Measurements from ENCODE around the gene ESRRB.

The ESRRB gene

DNA sequence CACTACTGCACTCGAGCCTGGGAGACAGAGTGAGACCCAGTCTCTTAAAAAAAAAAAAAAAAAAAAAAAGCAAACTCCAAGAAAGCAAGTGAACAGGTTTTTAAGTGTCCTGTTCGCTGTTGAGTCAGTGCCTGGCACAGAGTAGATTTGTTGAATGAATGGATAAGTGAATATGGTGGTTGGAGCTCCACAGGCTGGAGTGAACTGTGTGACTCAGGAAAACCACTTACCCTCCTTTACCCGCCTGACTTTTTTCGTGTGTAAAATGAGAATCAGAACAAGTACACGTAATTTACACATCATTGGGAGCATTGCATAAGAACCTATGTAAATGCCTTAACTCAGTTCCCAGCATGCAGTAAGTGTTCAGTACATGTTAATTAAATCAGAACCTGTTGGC lies 24.0 kb upstream of the ESRRB start:
- no peak for DNase-seq

DNA sequence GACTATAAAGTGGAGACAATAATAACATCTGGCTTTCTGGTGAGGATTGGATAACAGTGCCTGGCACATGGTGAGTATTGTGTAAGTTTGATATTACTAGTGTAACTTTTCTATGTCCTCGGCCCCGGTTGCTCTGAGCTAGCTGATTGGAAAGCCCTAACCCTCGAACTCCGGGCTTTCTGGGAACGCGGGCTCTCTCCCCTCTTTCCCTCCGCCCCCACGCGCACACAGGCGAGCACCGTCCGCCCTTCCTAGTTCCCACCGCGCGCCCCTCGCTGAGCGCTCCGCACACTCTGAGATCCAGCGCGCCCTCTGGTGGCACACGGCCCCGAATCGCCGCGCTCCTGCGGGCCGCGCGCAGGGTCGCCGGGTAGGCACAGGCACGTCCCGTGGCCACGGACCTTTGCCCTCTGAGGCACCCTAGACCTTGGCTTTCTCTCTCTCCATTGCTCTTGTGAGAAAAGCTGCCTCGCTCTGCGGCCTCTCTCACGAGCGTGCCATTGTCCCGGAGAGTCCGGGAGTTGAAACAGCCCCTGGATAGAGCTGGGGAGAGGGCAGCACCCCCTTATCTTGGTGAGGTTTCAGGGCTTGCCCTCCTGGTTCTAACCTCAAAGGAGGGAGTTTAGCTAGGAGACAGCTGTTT lies 23.2 kb upstream of the ESRRB start:
- DNase-seq, result peak in 32 of 58 donors; percentile 1 to 49 (median 12)

- no peak for DNase-seq
Observed at GRCh38 chr14:76354310-76354709, 21.6 kb upstream of the ESRRB start.

DNA sequence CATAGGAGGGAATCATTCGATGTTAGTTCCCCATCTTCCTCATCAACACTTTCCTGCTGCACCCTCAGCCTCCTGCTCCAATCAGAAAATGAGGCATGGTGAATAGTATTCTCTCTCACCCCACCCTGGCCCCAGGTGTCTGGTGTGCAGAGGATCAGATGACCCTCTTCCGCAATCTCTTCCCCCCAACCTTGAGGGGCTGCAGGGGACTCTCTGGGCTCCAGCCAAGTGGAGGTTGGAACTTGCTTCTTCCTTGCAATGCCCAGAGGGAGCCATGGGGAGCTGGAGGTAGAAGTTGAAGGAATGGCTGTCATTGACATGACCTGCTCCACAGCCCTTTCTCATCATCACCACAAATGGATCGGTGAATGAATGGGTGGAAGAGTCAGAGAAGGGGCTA lies 20.2 kb upstream of the ESRRB start:
- no peak for DNase-seq

DNA sequence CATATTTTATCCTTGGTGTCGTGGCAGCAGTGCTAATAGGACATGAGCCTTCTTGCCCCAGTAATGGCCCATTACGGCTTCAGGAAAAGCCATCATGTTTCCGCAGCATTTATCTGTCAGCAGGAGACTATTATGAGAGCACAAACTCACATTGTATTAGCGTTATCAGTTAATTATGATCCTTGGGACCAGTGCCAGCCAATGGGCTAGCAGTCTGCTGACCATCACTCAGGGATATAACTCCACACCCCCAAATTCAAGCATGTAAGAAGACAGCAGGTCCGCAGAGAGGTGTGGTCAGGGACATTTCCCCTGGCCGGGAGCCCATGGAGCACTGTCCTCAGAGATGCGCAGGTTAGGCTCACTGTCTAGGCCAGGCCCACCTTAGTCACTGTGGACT lies 4.9 kb upstream of the ESRRB start:
- no peak for DNase-seq

DNA sequence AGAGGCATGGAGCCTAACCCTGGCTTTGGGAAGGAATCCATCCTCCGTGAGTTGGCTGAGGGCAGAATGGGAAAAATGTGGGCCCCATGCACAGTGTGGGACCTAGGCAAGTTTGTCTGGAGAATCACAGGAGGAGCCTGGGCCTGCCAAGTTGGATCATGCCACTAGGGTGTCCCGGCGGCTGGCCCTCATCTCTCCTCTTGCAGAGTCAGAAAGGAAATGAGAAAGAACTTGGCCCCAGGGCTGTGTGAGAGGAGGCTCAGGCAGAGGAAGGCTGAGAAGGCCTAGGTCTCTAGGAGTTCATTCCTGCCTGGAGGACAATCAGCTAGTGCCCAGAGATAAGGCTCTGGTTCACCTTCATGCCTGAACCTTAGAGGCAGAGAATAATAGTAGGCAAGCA lies 2.5 kb upstream of the ESRRB start:
- no peak for DNase-seq

GRCh38 chr14:76375484-76375883 lies 453 bp upstream of the ESRRB start:
- peak in 1 of 58 donors; percentile 17 for DNase-seq

- no peak for DNase-seq
Observed at GRCh38 chr14:76376409-76376877, 506 bp downstream of the ESRRB start.

DNA sequence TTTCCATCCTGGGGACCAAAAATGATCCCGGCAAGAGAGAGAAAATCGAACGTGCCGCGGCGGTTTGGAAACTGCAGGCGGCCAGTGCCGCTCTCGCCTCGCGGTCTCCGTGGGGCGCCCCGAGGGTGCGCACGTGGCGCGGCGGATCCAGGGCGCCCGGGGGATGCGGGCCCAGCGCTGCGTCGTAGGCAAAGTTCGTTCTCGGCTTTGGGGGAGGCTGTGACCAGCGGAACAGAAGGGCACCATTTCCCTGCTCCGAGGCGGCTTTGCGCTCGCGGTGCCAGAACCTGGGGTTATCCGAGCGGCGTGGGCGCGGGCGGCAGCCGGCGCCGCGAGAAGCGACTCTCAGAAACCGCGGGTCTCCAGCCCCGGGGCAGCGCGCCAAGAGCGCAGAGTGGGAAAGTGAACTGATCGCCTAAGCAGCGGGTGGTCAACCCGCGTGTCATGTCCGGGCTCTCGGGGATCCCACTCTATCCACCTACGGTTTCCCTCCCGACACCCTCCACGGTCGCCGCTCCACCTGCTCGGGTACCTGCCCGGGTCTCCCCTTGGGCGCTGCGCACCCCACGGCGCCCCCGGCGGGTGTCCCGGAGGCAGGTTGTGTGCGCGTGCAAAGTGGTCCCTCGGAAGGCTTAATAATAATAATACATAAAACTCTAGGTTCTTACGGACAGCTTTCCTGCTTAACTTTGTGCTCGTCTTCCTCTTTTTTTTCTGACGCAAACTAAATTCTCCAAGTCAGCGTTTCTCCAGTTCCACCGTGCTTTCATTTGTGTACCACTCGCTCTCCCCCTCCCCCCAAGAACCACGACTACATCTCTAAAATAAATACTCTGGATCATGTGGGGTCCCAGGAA lies 1.2 kb downstream of the ESRRB start:
- no peak for DNase-seq

GRCh38 chr14:76377735-76378074 lies 1.8 kb downstream of the ESRRB start:
- DNase-seq, result no peak

DNA sequence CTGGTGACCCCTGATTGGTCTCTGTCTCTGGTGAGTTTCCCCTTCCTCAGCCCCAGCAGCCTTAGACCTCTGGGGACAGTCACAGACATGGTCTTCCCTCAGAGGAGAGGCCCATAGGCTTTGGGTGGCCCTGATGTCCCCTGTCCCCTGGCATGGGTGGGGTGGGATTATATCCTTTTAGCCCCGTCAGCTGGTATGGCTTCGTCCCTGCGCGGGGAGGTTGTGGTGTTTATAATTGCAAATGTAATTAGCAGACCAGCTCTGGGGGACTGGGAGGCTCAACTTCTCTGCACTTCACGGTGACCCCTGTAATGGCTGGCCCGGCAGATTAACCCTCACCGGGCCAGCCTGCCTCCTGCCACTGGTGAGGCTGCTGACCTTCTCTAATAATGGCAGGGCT lies 5.1 kb downstream of the ESRRB start:
- no peak for DNase-seq

- DNase-seq, result no peak
Observed at GRCh38 chr14:76381817-76382494, 6.0 kb downstream of the ESRRB start.

- no peak for DNase-seq
Observed at GRCh38 chr14:76382495-76382832, 6.5 kb downstream of the ESRRB start.

GRCh38 chr14:76385435-76385834 lies 9.5 kb downstream of the ESRRB start:
- DNase-seq, result no peak

GRCh38 chr14:76386944-76387782 lies 11.2 kb downstream of the ESRRB start:
- peak in 54 of 58 donors; percentile 4 to 76 (median 46) for DNase-seq

GRCh38 chr14:76389841-76390240 lies 13.9 kb downstream of the ESRRB start:
- no peak for DNase-seq

- DNase-seq, result no peak
Observed at GRCh38 chr14:76390621-76391020, 14.7 kb downstream of the ESRRB start.

GRCh38 chr14:76391981-76392690 lies 16.2 kb downstream of the ESRRB start:
- no peak for DNase-seq

DNA sequence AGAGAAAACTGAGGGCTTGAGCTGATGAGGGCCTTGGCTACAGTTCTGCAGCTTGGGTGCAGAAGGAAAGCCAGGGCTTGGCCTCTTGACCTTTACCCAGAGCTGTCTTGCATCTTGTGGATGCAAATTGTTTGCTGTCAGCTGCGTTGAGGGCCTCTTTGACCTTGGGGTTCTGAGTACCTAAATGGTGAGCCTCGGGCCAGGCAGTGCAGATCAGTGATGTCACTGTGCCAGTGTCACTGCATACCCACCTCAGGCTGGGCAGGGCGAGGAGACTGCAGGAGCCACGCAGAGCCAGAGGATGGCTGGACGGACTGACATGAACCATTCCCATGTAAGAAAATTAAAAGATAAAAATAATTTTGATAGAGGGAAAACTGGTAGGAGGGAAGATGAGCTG lies 18.6 kb downstream of the ESRRB start:
- DNase-seq, result no peak

DNA sequence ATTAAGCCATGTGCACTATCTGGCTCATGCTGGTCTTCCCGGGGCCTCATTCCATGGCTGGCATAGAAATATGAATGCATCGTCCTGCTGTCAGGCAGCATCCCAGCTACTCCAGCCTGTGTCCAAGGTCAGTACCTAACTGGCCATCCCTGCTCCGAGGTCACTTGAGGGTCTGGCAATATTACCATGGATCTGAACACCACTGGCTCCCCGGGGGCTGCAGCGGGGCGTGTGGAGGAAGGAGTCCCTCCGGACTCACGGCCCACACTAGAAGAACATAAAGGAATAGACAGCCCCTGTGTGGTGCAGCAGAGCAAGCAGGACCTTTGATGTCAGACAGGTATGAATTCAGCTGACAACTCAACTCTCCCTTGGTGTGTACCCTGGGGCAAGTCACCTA lies 19.2 kb downstream of the ESRRB start:
- DNase-seq, result no peak

DNA sequence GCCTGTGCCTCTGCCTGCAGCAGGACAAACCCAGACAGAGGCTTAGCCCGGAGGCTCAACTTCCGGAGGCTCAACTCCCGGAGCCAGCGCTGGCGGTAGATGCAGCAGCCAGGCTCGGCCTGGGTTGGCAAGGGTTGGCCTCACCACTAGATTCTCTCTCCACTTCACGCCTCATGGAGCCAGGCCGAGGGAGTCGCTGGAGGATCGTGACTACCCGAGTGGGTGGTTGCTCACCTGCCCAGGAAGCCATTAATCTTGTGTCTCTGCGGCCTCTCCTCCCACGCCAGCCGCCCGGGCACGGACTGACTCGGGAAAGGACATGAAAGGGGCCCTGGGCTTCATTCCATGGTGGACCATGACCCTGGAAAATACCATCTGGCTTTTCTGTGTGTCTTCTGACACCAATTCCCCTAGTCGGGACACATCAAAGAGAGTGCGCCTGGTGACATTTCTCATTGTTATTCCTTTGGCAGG lies 20.8 kb downstream of the ESRRB start:
- no peak for DNase-seq

All from anterior cingulate cortex (tissue), 58 donors.